ENCODE measurements around the gene PLOD3.
"Not testable (repeated sequence)": the region's sequence is repeated elsewhere in the genome, so short reads cannot be mapped to it uniquely, and the experiment has no call there.

DNA sequence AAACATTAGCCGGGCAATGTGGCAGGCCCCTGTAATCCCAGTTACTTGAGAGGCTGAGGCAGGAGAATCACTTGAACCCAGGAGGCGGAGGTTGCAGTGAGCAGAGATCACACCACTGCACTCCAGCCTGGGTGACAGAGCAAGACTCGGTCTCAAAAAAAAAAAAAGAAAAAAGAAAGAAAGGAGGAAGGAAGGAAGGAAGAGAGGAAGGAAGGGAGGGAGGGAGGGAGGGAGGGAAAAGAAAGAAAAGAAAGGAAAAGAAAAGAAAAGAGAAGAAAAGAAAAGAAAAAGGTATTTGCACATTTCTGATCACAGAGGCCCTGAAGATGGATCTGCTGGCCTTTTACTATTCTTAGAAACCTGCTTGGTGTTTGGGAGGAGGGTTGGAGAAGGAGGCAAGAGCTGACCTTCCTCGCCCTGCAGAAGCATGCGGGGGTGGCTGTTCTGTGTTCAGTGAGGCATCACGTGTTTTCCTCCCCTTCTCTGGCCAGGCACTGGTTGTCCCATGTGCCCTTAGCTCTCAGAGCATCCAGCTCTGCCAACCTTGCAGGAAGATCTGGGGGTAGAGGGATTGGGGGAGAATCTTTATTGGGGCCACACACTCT is 46.8 kb upstream of the PLOD3 start:
- TF ChIP-seq EZH2 (IDR thresholded peaks at IDR 0.05; ENCODE audit: borderline replicate concordance, low read length): not testable (repeated sequence)
- TF ChIP-seq, protein P1, sequence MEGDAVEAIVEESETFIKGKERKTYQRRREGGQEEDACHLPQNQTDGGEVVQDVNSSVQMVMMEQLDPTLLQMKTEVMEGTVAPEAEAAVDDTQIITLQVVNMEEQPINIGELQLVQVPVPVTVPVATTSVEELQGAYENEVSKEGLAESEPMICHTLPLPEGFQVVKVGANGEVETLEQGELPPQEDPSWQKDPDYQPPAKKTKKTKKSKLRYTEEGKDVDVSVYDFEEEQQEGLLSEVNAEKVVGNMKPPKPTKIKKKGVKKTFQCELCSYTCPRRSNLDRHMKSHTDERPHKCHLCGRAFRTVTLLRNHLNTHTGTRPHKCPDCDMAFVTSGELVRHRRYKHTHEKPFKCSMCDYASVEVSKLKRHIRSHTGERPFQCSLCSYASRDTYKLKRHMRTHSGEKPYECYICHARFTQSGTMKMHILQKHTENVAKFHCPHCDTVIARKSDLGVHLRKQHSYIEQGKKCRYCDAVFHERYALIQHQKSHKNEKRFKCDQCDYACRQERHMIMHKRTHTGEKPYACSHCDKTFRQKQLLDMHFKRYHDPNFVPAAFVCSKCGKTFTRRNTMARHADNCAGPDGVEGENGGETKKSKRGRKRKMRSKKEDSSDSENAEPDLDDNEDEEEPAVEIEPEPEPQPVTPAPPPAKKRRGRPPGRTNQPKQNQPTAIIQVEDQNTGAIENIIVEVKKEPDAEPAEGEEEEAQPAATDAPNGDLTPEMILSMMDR (IDR thresholded peaks at IDR 0.05; ENCODE audit: low read length): not testable (repeated sequence)
